ENCODE measurements around the gene GALNT11. TPM values are rescaled to one million over a fixed set of nuclear protein-coding genes. Genes with fewer than 3 reads are reported as not detected.

The GALNT11 gene
- total and polyA plus RNA-seq, 9 of the 15 experiments (the other 6 are each of a cell fraction or from before 2014, with no cell fraction given) = 8.2 to 59.5 (median 36.5) TPM

GRCh38 chr7:152095771-152096170 is 70.3 kb downstream of the GALNT11 start:
- DNase-seq (ENCODE audit: extremely low read depth in 1 of 4, low spot score in 3 of 4) (no peak), ATAC-seq (no peak), FAIRE-seq (no peak)
- Histone ChIP-seq H3K9me3 (replicated peaks; ENCODE audit: control insufficient read depth, insufficient read depth, low read depth, low read length) (no peaks in the 10 kb centered on the region), H3K27me3 (ENCODE audit: control insufficient read depth in 2 of 2, insufficient read depth in 2 of 2, low read length in 2 of 2) (no peaks in the 10 kb centered on the region), H3K4me2 (ENCODE audit: insufficient read depth, low read length) (no peak overlapping the region), H3K79me2 (ENCODE audit: control insufficient read depth, insufficient read depth, low read length) (no peaks in the 10 kb centered on the region), H3K4me3 (no peak overlapping the region), H3K9ac (ENCODE audit: insufficient read depth in 1 of 2, low read depth in 2 of 2, low read length in 2 of 2) (no peak overlapping the region), H2AFZ (ENCODE audit: low read depth, low read length) (no peak overlapping the region), H3K9me1 (ENCODE audit: control insufficient read depth, insufficient read depth, low read length) (peaks cover 6% of the 10 kb centered on the region), H3K27ac (ENCODE audit: extremely low read depth, low read depth, low read length) (no peak overlapping the region), H3K36me3 (ENCODE audit: control insufficient read depth, insufficient read depth, low read length) (peaks cover 7% of the 10 kb centered on the region), H3K4me1 (replicated peaks in 1 of 2; ENCODE audit: control insufficient read depth in 2 of 2, insufficient read depth in 2 of 2, low read length in 2 of 2) (no peaks in the 10 kb centered on the region), H4K20me1 (replicated peaks; ENCODE audit: control insufficient read depth, insufficient read depth, low read length) (no peaks in the 10 kb centered on the region)
- intact Hi-C loops (cut with micrococcal nuclease) (no loop called here), in situ Hi-C loops (cut with MboI) (no loop called here)
- WGBS (ENCODE audit: insufficient coverage, low coverage, missing lambda C conversion rate) = 91% methylated on average over 1 of the region's 1 CpG
- ChIA-PET POLR2A (interaction anchor here (1.2 kb wide), 1 partner anchor 15 kb away, joined by 4 read pairs; no protein-coding TSS in a partner anchor), CTCF (ENCODE audit: low intra/inter-chr PET ratio) (no interaction called here)
- BruUV-seq (replicated peaks) = no TSS peak
- TF ChIP-seq PTBP1 (IDR thresholded peaks at IDR 0.05; ENCODE audit: low read depth, low read length) (no peak), DMBX1 (CRISPR knock-in tag; IDR thresholded peaks at IDR 0.05; ENCODE audit: borderline replicate concordance) (no peak), BHLHE40 (IDR thresholded peaks at IDR 0.05; ENCODE audit: low read length) (no peak), ZFPM2 (CRISPR knock-in tag; IDR thresholded peaks at IDR 0.05) (no peak), ZNF174 (CRISPR knock-in tag; IDR thresholded peaks at IDR 0.05) (no peak), HNRNPL (IDR thresholded peaks at IDR 0.05; ENCODE audit: low read depth, low read length) (no peak), BRD9 (IDR thresholded peaks at IDR 0.05; ENCODE audit: low read depth, partially characterized antibody) (no peak), MYBL2 (IDR thresholded peaks at IDR 0.05; ENCODE audit: low read depth) (no peak), MYBL2 (CRISPR knock-in tag; IDR thresholded peaks at IDR 0.05; ENCODE audit: borderline replicate concordance) (no peak), ILF3 (IDR thresholded peaks at IDR 0.05; ENCODE audit: borderline replicate concordance) (no peak), ZNF57 (CRISPR knock-in tag; IDR thresholded peaks at IDR 0.05) (no peak), ZNF12 (CRISPR knock-in tag; IDR thresholded peaks at IDR 0.05) (no peak), FOXJ3 (CRISPR knock-in tag; IDR thresholded peaks at IDR 0.05) (no peak), DDX20 (tag; IDR thresholded peaks at IDR 0.05; ENCODE audit: low read depth) (no peak), ZFP30 (CRISPR knock-in tag; IDR thresholded peaks at IDR 0.05; ENCODE audit: borderline replicate concordance) (no peak), ZNF561 (CRISPR knock-in tag; conservative IDR thresholded peaks at IDR 0.05) (no peak), ZNF764 (CRISPR knock-in tag; IDR thresholded peaks at IDR 0.05; ENCODE audit: low read depth) (no peak)
- TF ChIP-seq, protein P1, sequence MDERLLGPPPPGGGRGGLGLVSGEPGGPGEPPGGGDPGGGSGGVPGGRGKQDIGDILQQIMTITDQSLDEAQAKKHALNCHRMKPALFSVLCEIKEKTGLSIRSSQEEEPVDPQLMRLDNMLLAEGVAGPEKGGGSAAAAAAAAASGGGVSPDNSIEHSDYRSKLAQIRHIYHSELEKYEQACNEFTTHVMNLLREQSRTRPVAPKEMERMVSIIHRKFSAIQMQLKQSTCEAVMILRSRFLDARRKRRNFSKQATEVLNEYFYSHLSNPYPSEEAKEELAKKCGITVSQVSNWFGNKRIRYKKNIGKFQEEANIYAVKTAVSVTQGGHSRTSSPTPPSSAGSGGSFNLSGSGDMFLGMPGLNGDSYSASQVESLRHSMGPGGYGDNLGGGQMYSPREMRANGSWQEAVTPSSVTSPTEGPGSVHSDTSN (CRISPR knock-in tag; IDR thresholded peaks at IDR 0.05; ENCODE audit: low read depth) = no peak
- TF ChIP-seq, protein P1 (tag; conservative IDR thresholded peaks at IDR 0.05; ENCODE audit: low read depth) = no peak
